K562 (cell line): Measurements from ENCODE around the gene PALLD.

Experiments used
- C11orf30 ChIP-seq: fragments of 450-650 bp; IDR thresholded peaks from 2 replicates; pipeline ENCODE4 v1.6.1; 2016; ENCODE audit warnings: low read depth, mild to moderate bottlenecking
- JUNB ChIP-seq: fragments of 450-650 bp; formaldehyde crosslinking; conservative IDR thresholded peaks from 2 replicates; pipeline ENCODE4 v1.4.0; 2020; ENCODE audit warnings: mild to moderate bottlenecking
- NCOA2 ChIP-seq, 2 experiments: fragments of 450-650 bp; IDR thresholded peaks; 2 replicates each; pipeline ENCODE4 v1.6.1; 2018; ENCODE audit warnings: mild to moderate bottlenecking in 2 of 2, moderate library complexity in 1 of 2; ENCODE audit not compliant: partially characterized antibody in 2 of 2
- RFX5 ChIP-seq: IDR thresholded peaks from 2 replicates; pipeline ENCODE4 v1.6.1; 2011; ENCODE audit warnings: low read depth, mild to moderate bottlenecking, improper control_type of control experiment, low read length
- ZBED1 ChIP-seq: IDR thresholded peaks from 2 replicates; pipeline ENCODE4 v1.6.1; 2014
- ZKSCAN1 ChIP-seq: fragments of 150-350 bp; IDR thresholded peaks from 2 replicates; pipeline ENCODE4 v1.6.1; 2016; ENCODE audit warnings: low read depth, low read length
- ZNF561 ChIP-seq: fragments of 450-650 bp; formaldehyde crosslinking; conservative IDR thresholded peaks from 2 replicates; pipeline ENCODE4 v1.4.0; 2020; ENCODE audit warnings: mild to moderate bottlenecking, moderate library complexity
- TF ChIP-seq, protein P1 (sequence below): fragments of 450-650 bp; formaldehyde crosslinking; conservative IDR thresholded peaks from 2 replicates; pipeline ENCODE4 v1.4.0; 2022; ENCODE audit warnings: mild to moderate bottlenecking, missing genetic modification characterization
- TF ChIP-seq, protein P2 (sequence below): fragments of 250-450 bp; sonication (Bioruptor Pico); IDR thresholded peaks from 2 replicates; pipeline ENCODE4 v1.5.0; 2020; ENCODE audit warnings: mild to moderate bottlenecking, borderline replicate concordance
- TF ChIP-seq, protein P3 (sequence below): sonication (generic); formaldehyde crosslinking; IDR thresholded peaks from 2 replicates; pipeline ENCODE4 v1.5.0; 2020; ENCODE audit warnings: missing genetic modification reagents
- TF ChIP-seq, protein P4 (sequence below), 2 experiments: fragments of 450-650 bp; formaldehyde crosslinking in 1 of 2; IDR thresholded peaks; 2 replicates each; pipeline versions ENCODE4 v1.4.0 to v1.6.1; 2014 to 2020; ENCODE audit warnings: mild to moderate bottlenecking in 2 of 2, borderline replicate concordance in 1 of 2, low read depth in 1 of 2
- TF ChIP-seq, protein P5 (sequence below): sonication (generic); formaldehyde crosslinking; IDR thresholded peaks from 2 replicates; pipeline ENCODE4 v1.8.1; 2023; ENCODE audit warnings: mild to moderate bottlenecking, missing genetic modification reagents

DNA sequence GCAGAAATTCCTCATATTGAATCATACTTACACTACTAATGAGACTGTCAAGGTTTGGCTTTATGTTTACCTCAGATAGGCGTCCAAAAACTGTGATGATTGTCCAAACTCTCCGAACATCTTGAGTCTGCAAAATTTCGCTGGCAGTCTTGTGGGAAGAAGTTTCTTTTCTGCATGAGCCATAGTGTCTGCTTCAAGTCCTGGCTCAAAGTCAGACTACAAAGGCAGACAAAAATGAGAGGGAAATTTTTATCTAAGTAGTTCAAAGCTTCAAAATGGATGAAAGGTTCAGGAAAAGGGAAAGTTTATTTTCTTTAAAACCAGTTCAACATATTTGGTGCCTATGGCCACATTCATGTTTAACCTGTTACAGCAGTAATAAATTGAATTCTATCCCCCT lies 40.7 kb downstream of the PALLD start:
- TF ChIP-seq, protein P1, sequence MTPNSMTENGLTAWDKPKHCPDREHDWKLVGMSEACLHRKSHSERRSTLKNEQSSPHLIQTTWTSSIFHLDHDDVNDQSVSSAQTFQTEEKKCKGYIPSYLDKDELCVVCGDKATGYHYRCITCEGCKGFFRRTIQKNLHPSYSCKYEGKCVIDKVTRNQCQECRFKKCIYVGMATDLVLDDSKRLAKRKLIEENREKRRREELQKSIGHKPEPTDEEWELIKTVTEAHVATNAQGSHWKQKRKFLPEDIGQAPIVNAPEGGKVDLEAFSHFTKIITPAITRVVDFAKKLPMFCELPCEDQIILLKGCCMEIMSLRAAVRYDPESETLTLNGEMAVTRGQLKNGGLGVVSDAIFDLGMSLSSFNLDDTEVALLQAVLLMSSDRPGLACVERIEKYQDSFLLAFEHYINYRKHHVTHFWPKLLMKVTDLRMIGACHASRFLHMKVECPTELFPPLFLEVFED (CRISPR knock-in tag): no peak
- TF ChIP-seq ZKSCAN1: no peak
- no peak for TF ChIP-seq C11orf30
- TF ChIP-seq, protein P2, sequence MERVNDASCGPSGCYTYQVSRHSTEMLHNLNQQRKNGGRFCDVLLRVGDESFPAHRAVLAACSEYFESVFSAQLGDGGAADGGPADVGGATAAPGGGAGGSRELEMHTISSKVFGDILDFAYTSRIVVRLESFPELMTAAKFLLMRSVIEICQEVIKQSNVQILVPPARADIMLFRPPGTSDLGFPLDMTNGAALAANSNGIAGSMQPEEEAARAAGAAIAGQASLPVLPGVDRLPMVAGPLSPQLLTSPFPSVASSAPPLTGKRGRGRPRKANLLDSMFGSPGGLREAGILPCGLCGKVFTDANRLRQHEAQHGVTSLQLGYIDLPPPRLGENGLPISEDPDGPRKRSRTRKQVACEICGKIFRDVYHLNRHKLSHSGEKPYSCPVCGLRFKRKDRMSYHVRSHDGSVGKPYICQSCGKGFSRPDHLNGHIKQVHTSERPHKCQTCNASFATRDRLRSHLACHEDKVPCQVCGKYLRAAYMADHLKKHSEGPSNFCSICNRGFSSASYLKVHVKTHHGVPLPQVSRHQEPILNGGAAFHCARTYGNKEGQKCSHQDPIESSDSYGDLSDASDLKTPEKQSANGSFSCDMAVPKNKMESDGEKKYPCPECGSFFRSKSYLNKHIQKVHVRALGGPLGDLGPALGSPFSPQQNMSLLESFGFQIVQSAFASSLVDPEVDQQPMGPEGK: no peak
- no peak for TF ChIP-seq ZBED1
- TF ChIP-seq JUNB: no peak
- no peak for TF ChIP-seq RFX5
- TF ChIP-seq ZNF561 (CRISPR knock-in tag): no peak
- TF ChIP-seq, protein P3, sequence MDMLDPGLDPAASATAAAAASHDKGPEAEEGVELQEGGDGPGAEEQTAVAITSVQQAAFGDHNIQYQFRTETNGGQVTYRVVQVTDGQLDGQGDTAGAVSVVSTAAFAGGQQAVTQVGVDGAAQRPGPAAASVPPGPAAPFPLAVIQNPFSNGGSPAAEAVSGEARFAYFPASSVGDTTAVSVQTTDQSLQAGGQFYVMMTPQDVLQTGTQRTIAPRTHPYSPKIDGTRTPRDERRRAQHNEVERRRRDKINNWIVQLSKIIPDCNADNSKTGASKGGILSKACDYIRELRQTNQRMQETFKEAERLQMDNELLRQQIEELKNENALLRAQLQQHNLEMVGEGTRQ (CRISPR knock-in tag): no peak
- no peak for TF ChIP-seq NCOA2 (IDR thresholded peaks at IDR 0.05; ENCODE audit: partially characterized antibody in 2 of 2)
- TF ChIP-seq, protein P4, sequence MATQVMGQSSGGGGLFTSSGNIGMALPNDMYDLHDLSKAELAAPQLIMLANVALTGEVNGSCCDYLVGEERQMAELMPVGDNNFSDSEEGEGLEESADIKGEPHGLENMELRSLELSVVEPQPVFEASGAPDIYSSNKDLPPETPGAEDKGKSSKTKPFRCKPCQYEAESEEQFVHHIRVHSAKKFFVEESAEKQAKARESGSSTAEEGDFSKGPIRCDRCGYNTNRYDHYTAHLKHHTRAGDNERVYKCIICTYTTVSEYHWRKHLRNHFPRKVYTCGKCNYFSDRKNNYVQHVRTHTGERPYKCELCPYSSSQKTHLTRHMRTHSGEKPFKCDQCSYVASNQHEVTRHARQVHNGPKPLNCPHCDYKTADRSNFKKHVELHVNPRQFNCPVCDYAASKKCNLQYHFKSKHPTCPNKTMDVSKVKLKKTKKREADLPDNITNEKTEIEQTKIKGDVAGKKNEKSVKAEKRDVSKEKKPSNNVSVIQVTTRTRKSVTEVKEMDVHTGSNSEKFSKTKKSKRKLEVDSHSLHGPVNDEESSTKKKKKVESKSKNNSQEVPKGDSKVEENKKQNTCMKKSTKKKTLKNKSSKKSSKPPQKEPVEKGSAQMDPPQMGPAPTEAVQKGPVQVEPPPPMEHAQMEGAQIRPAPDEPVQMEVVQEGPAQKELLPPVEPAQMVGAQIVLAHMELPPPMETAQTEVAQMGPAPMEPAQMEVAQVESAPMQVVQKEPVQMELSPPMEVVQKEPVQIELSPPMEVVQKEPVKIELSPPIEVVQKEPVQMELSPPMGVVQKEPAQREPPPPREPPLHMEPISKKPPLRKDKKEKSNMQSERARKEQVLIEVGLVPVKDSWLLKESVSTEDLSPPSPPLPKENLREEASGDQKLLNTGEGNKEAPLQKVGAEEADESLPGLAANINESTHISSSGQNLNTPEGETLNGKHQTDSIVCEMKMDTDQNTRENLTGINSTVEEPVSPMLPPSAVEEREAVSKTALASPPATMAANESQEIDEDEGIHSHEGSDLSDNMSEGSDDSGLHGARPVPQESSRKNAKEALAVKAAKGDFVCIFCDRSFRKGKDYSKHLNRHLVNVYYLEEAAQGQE (IDR thresholded peaks at IDR 0.05; ENCODE audit: borderline replicate concordance): no peak
- TF ChIP-seq, protein P4 (CRISPR knock-in tag; IDR thresholded peaks at IDR 0.05; ENCODE audit: low read depth): no peak
- TF ChIP-seq, protein P5, sequence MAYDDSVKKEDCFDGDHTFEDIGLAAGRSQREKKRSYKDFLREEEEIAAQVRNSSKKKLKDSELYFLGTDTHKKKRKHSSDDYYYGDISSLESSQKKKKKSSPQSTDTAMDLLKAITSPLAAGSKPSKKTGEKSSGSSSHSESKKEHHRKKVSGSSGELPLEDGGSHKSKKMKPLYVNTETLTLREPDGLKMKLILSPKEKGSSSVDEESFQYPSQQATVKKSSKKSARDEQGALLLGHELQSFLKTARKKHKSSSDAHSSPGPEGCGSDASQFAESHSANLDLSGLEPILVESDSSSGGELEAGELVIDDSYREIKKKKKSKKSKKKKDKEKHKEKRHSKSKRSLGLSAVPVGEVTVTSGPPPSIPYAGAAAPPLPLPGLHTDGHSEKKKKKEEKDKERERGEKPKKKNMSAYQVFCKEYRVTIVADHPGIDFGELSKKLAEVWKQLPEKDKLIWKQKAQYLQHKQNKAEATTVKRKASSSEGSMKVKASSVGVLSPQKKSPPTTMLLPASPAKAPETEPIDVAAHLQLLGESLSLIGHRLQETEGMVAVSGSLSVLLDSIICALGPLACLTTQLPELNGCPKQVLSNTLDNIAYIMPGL (CRISPR knock-in tag): no peak
